Esophagus squamous epithelium (tissue), 5 donors: ENCODE data around the gene HSPA1L. TPM values are rescaled to one million over a fixed set of nuclear protein-coding genes. Genes with fewer than 3 reads are reported as not detected.

Experiments
- DNase-seq: peaks from one replicate; lab custom pipeline; 2025; lab: John Stamatoyannopoulos, UW
- H3K27ac ChIP-seq, 4 donors: fragments of 200-600 bp; sonication (generic); one replicate each; pipeline ENCODE4 v1.5.1; 2016 to 2019; ENCODE audit warnings: mild to moderate bottlenecking in 1 of 4
- H3K27me3 ChIP-seq, 4 donors: fragments of 200-600 bp; sonication (generic); 1 replicate in 3 of 4; 2 replicates in 1 of 4; pipeline versions ENCODE4 v1.5.1 to v1.6.0; 2017 to 2021; ENCODE audit warnings: antibody characterized with exemption in 1 of 4
- H3K36me3 ChIP-seq, 3 donors: fragments of 200-600 bp; sonication (generic); one replicate each; pipeline ENCODE4 v1.5.1; 2016 to 2019
- H3K4me1 ChIP-seq, 3 donors: fragments of 200-600 bp; sonication (generic); one replicate each; pipeline ENCODE4 v1.5.1; 2017 to 2019
- H3K4me3 ChIP-seq, 4 donors: fragments of 200-600 bp; sonication (generic); 1 replicate in 3 of 4; 2 replicates in 1 of 4; pipeline ENCODE4 v1.5.1; 2016 to 2019; ENCODE audit warnings: mild to moderate bottlenecking in 2 of 4, moderate library complexity in 1 of 4
- H3K9me3 ChIP-seq, 3 donors: fragments of 200-600 bp; sonication (generic); one replicate each; pipeline ENCODE4 v1.5.1; 2016 to 2019
- CTCF ChIP-seq, 6 experiments: fragments of 450-650 bp in 4 of 6; fragments of 200-600 bp in 2 of 6; sonication (generic) in 2 of 6; IDR thresholded peaks; one replicate each; pipeline ENCODE4 v1.5.1; 2016 to 2019; ENCODE audit warnings: antibody characterized with exemption in 6 of 6, mild to moderate bottlenecking in 4 of 6, moderate library complexity in 4 of 6
- POLR2A ChIP-seq, 4 donors: fragments of 450-650 bp; IDR thresholded peaks; one replicate each; pipeline ENCODE4 v1.6.1; 2017; ENCODE audit warnings: antibody characterized with exemption in 4 of 4, mild to moderate bottlenecking in 4 of 4, moderate library complexity in 3 of 4
- WGBS, 2 donors: methylation state at CpG; one replicate each; pipeline ENCODE4 v1.1.5; 2018; 5-methylcytosine and 5-hydroxymethylcytosine counted together
- intact Hi-C: fragments of 100-400 bp; cut with DNase I; formaldehyde crosslinking; loops from one replicate; pipeline ENCODE4 v1.15.0; 2022
- total RNA-seq, 4 donors: library from RNA; depleted of rRNA; stranded (reverse); fragments of >200 nt; gene quantifications; one replicate each; pipeline ENCODE4 v1.1.0, GENCODE V29; 2016
- donor health status: DM: yes; HTN: yes; CAD: no.

Gene HSPA1L
- total RNA-seq, 4 donors from 2014 or later, result 0.35 to 0.97 (median 0.57) TPM

DNA sequence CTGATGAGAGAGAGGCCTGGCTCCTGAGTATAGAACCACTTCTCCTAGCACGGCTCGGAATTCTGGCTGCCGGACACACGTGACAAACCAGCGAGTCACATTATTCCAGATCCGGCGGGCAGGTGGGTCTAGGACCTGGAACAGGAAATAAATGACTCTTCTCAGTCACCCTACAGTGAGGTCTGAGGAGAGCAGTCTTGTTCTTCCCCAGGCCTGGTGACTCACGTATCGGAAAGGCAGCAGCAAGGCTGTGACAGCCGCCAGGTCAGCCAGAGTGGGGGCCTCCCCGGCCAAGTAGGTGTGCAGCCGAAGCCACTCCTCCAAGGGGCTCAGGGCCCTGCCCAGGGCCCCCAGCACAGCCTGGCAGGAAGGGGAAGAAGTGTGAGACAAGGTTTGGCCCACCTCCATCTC, 22.3 kb downstream of the HSPA1L start:
- H3K27me3 ChIP-seq, result no peaks in the 10 kb centered on the region
- intact Hi-C loops, result no loop called here
- H3K4me3 ChIP-seq, result no peak overlapping the region
- WGBS, 2 donors, result 45 to 65% methylated on average over 5 to 6 of the region's 12 CpGs
- no peak for DNase-seq
- peaks cover 0 to 54% (median 12%) of the 10 kb centered on the region in 3 donors for H3K36me3 ChIP-seq
- H3K4me1 ChIP-seq, result peaks cover 3 to 61% (median 16%) of the 10 kb centered on the region in 3 donors
- TF ChIP-seq POLR2A (IDR thresholded peaks at IDR 0.05), result no peak
- no peak for TF ChIP-seq CTCF (IDR thresholded peaks at IDR 0.05)
- H3K9me3 ChIP-seq, result no peaks in the 10 kb centered on the region
- H3K27ac ChIP-seq, result peak overlapping the region; percentile 7 to 63 (median 56)

DNA sequence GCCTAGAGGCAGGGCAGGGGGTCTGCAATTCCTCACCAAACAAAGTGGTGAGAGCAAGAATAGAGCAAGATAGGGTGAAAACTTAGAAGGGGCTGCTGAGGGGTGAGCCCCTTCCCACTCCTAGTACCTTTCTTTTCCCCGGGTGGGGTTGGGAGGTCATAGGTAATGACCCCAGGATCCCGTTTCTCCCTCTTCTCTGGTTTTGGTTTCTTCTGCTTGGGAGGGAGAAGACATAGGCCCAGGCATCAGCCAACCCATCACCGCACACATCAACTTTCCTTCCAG, 23.1 kb downstream of the HSPA1L start:
- peak overlapping the region in 1 of 4 donors; percentile 17 for H3K27ac ChIP-seq
- H3K4me1 ChIP-seq, result peaks cover 3 to 54% (median 16%) of the 10 kb centered on the region in 3 donors
- TF ChIP-seq CTCF (IDR thresholded peaks at IDR 0.05), result no peak
- no peak for TF ChIP-seq POLR2A (IDR thresholded peaks at IDR 0.05)
- intact Hi-C loops, result no loop called here
- H3K4me3 ChIP-seq, result no peak overlapping the region
- 74 to 89% methylated on average over 3 of the region's 3 CpGs for WGBS, 2 donors
- no peaks in the 10 kb centered on the region for H3K27me3 ChIP-seq
- peaks cover 0 to 55% (median 12%) of the 10 kb centered on the region in 3 donors for H3K36me3 ChIP-seq
- no peak for DNase-seq
- no peaks in the 10 kb centered on the region for H3K9me3 ChIP-seq

- Histone ChIP-seq H3K27me3 (no peaks in the 10 kb centered on the region), H3K27ac (peak overlapping the region in 1 of 4 donors; percentile 22), H3K4me1 (peaks cover 3 to 48% (median 15%) of the 10 kb centered on the region in 3 donors), H3K36me3 (peaks cover 0 to 55% (median 12%) of the 10 kb centered on the region in 3 donors), H3K9me3 (no peaks in the 10 kb centered on the region), H3K4me3 (no peak overlapping the region)
- no peak for DNase-seq
- intact Hi-C loops, result no loop called here
- peak in 5 of 6 experiments; percentile 22 to 53 (median 47) for TF ChIP-seq CTCF (IDR thresholded peaks at IDR 0.05)
- TF ChIP-seq POLR2A (IDR thresholded peaks at IDR 0.05), result no peak
- 46 to 68% methylated on average over 6 to 10 of the region's 12 CpGs for WGBS, 2 donors
These were observed 23.6 kb downstream of the HSPA1L start for GRCh38 chr6:31791324-31792089.

DNA sequence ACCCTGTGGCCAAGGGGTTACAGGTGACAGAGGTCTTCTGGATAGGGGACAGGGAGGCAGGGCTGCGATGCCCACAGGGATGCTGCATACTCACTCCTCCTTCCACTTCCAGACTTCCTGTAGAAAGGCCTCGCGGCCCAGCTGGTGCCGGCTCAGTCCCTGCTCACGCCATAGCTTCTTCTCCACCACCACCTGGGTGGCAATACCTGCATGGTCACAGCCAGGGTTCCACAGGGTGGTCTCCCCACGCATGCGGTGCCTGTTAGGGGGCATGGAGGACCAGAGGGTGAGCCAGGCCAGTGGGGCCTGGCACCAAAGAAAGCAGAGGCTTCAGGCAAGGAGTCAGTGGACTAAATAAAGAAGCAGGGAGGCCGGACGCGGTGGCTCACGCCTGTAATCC, 29.6 kb downstream of the HSPA1L start:
- Histone ChIP-seq H3K9me3 (no peaks in the 10 kb centered on the region), H3K4me3 (no peak overlapping the region), H3K27ac (no peak overlapping the region), H3K4me1 (no peaks in the 10 kb centered on the region), H3K27me3 (no peaks in the 10 kb centered on the region), H3K36me3 (peaks cover 22 to 89% (median 27%) of the 10 kb centered on the region in 3 donors)
- 93 to 99% methylated on average over 7 to 9 of the region's 11 CpGs for WGBS, 2 donors
- no peak for TF ChIP-seq POLR2A (IDR thresholded peaks at IDR 0.05)
- TF ChIP-seq CTCF (IDR thresholded peaks at IDR 0.05), result no peak
- no peak for DNase-seq
- intact Hi-C loops, result no loop called here

DNA sequence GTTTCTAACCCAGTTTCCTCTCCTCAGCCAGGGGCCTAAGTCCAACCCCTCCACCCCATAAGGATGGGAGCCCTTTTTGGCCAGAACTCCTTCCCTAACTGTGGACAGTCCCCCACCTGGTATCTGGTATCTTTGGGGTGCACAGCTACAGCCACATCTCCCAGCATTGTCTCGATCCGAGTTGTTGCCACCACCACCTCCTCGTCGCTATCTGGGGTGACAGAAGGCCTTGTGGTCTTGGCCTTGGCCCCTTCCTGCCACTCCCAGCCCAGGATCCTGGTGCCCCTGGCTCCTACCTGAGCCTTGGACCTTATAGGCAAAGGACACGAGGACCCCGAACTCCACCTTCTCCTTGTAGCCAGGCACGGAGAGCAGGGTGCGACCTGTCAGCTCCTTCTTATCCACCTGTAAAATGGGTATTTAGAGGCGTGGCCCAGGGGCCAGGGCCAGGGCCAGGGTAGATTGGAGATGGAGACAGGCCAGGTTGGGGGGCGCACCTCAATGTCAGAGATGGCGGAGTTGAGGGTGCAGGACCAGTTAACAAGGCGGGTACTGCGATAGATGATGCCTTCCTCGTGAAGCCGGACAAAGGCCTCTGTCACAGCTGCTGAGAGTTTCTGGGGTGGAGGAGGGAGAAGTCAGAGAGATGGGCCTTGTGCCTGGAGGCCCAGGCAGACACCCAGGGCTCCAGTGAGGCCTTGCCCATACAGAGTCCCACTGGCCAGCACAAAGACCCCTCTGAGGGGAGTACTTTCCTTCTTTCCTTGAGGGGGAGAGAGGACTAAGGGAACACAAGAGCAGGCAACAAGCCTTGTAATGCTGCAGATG, 30.8 kb downstream of the HSPA1L start:
- intact Hi-C loops, result no loop called here
- peaks cover 22 to 89% (median 39%) of the 10 kb centered on the region in 3 donors for H3K36me3 ChIP-seq

More for the DNA sequence above, 30.8 kb downstream of the HSPA1L start:
- no peaks in the 10 kb centered on the region for H3K4me1 ChIP-seq
- DNase-seq, result no peak
- no peaks in the 10 kb centered on the region for H3K27me3 ChIP-seq
- no peak overlapping the region for H3K4me3 ChIP-seq
- no peaks in the 10 kb centered on the region for H3K9me3 ChIP-seq
- 94 to 98% methylated on average over 10 to 13 of the region's 15 CpGs for WGBS, 2 donors
- TF ChIP-seq POLR2A (IDR thresholded peaks at IDR 0.05) (no peak), CTCF (IDR thresholded peaks at IDR 0.05) (no peak)
- no peak overlapping the region for H3K27ac ChIP-seq
